GM20000 (cell line): ENCODE measurements around the gene PEX11A.

Source experiments
- DNase-seq: peaks from one replicate; pipeline ENCODE4 v3.0.0; 2012; ENCODE audit warnings: low spot score
- CTCF ChIP-seq: IDR thresholded peaks from 2 replicates; pipeline ENCODE4 v1.5.1; 2012; ENCODE audit warnings: mild to moderate bottlenecking, control low read depth; ENCODE audit errors: extremely low read depth, missing control alignments

The PEX11A gene

GRCh38 chr15:89668171-89668570 lies 22.4 kb downstream of the PEX11A start:
- TF ChIP-seq CTCF, result no peak

GRCh38 chr15:89667706-89667960 lies 22.9 kb downstream of the PEX11A start:
- TF ChIP-seq CTCF, result no peak
- no peak for DNase-seq

More at GRCh38 chr15:89668171-89668570, 22.4 kb downstream of the PEX11A start:
- no peak for DNase-seq

GRCh38 chr15:89666858-89667705 lies 23.5 kb downstream of the PEX11A start:
- no peak for DNase-seq
- TF ChIP-seq CTCF, result no peak

GRCh38 chr15:89666184-89666857 lies 24.2 kb downstream of the PEX11A start:
- no peak for DNase-seq
- TF ChIP-seq CTCF, result no peak

GRCh38 chr15:89665449-89666181 lies 24.9 kb downstream of the PEX11A start:
- TF ChIP-seq CTCF, result no peak
- peak; percentile 84 for DNase-seq

GRCh38 chr15:89664441-89665350 lies 25.9 kb downstream of the PEX11A start:
- TF ChIP-seq CTCF, result no peak
- DNase-seq, result no peak
